ENCODE data around the gene PTGER2. TPM values are rescaled to one million over a fixed set of nuclear protein-coding genes. Genes with fewer than 3 reads are reported as not detected.
A peak's percentile ranks its signal among the peaks of the same experiment; 100 is the strongest.

The PTGER2 gene
- total RNA-seq, 6 experiments from 2014 or later = 0.28 to 0.73 (median 0.37) TPM

DNA sequence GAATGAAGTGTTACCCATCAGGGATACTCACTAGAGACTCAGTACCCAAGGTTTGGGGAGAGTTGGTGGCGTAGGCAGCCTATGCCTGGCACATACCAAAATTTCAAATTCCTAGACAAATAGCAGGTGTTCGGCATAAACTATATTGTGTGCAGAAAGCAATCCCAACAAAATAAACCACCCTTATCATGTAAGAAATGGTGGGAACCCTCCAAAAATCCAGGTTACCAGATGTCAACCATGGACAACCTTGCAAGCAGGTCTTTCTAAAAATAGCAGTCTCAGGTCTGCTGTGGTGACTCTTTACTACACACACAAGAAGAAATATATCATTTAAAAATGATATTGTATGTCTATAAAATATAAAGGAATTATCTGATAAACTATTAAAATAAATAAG, 17.7 kb upstream of the PTGER2 start:
- DNase-seq = no peak
- Mint-ChIP-seq H3K27ac (no peak overlapping the region), H3K27me3 (ENCODE audit: insufficient read depth) (peaks cover 14% of the 10 kb centered on the region), H3K36me3 (ENCODE audit: low read depth) (no peaks in the 10 kb centered on the region), H3K9me3 (no peaks in the 10 kb centered on the region), H3K4me3 (no peak overlapping the region), H3K4me1 (ENCODE audit: low read depth) (no peaks in the 10 kb centered on the region)
- TF ChIP-seq, protein P1, sequence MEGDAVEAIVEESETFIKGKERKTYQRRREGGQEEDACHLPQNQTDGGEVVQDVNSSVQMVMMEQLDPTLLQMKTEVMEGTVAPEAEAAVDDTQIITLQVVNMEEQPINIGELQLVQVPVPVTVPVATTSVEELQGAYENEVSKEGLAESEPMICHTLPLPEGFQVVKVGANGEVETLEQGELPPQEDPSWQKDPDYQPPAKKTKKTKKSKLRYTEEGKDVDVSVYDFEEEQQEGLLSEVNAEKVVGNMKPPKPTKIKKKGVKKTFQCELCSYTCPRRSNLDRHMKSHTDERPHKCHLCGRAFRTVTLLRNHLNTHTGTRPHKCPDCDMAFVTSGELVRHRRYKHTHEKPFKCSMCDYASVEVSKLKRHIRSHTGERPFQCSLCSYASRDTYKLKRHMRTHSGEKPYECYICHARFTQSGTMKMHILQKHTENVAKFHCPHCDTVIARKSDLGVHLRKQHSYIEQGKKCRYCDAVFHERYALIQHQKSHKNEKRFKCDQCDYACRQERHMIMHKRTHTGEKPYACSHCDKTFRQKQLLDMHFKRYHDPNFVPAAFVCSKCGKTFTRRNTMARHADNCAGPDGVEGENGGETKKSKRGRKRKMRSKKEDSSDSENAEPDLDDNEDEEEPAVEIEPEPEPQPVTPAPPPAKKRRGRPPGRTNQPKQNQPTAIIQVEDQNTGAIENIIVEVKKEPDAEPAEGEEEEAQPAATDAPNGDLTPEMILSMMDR (IDR thresholded peaks at IDR 0.05) = no peak

DNA sequence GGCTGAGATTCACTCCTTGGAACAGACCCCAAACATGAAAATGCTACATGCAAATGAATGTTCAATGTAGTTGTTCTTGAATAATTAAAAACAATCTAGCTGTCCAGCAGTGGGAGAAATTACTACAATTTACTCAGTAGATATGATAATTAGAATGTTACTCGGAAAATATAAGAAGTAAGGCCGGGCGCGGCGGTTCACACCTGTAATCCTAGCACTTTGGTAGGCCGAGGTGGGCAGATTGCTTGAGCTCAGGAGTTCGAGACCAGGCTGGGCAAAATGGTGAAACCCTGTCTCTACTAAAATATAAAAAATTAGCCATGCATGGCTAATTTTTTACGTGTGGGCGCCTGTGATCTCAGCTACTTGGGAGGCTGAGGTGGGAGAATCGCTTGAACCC, 15.3 kb upstream of the PTGER2 start:
- no peaks in the 10 kb centered on the region for H3K36me3 Mint-ChIP-seq (ENCODE audit: low read depth)
- TF ChIP-seq, protein P1 (IDR thresholded peaks at IDR 0.05) = no peak
- H3K27ac Mint-ChIP-seq = no peak overlapping the region
- peaks cover 24% of the 10 kb centered on the region for H3K27me3 Mint-ChIP-seq (ENCODE audit: insufficient read depth)
- no peak for DNase-seq
- no peaks in the 10 kb centered on the region for H3K4me1 Mint-ChIP-seq (ENCODE audit: low read depth)
- H3K9me3 Mint-ChIP-seq = no peaks in the 10 kb centered on the region
- no peak overlapping the region for H3K4me3 Mint-ChIP-seq

DNA sequence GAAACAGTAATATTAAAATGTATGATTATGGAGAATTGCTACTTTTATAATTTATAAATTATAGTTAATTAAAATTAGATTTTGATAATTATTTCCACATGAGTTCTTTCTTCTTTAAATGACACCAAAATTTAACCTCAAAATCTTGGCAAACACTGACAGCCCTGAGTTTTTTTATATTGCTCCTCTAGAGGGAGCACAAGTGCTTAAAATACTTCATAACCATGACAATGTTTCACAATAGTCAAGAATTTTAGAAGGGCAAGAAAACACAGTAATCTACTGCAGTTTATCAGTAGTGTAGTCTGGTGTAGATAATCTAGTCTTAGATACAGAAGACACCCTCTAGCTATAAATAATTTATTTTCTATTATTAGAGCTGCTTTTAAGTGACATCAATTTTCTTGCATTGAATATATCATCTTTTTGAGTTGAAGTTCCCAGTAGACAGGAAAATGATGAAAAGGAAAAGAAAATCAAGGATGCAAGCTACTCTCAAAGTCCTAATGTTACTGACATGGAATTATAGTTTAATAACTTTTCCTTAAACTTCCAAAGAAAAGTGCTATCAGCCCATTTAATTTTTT, 14.3 kb upstream of the PTGER2 start:
- no peaks in the 10 kb centered on the region for H3K36me3 Mint-ChIP-seq (ENCODE audit: low read depth)
- no peaks in the 10 kb centered on the region for H3K9me3 Mint-ChIP-seq
- H3K27me3 Mint-ChIP-seq (ENCODE audit: insufficient read depth) = peaks cover 21% of the 10 kb centered on the region
- H3K27ac Mint-ChIP-seq = no peak overlapping the region
- H3K4me3 Mint-ChIP-seq = no peak overlapping the region
- DNase-seq = peak; percentile 60
- no peaks in the 10 kb centered on the region for H3K4me1 Mint-ChIP-seq (ENCODE audit: low read depth)
- TF ChIP-seq, protein P1 (IDR thresholded peaks at IDR 0.05) = peak; percentile 90

- Mint-ChIP-seq H3K4me3 (no peak overlapping the region), H3K36me3 (ENCODE audit: low read depth) (no peaks in the 10 kb centered on the region), H3K9me3 (no peaks in the 10 kb centered on the region), H3K4me1 (ENCODE audit: low read depth) (no peaks in the 10 kb centered on the region), H3K27ac (no peak overlapping the region), H3K27me3 (ENCODE audit: insufficient read depth) (peaks cover 17% of the 10 kb centered on the region)
- DNase-seq = no peak
- TF ChIP-seq, protein P1 (IDR thresholded peaks at IDR 0.05) = no peak
Measured at GRCh38 chr14:52303236-52303635, 10.9 kb upstream of the PTGER2 start.

DNA sequence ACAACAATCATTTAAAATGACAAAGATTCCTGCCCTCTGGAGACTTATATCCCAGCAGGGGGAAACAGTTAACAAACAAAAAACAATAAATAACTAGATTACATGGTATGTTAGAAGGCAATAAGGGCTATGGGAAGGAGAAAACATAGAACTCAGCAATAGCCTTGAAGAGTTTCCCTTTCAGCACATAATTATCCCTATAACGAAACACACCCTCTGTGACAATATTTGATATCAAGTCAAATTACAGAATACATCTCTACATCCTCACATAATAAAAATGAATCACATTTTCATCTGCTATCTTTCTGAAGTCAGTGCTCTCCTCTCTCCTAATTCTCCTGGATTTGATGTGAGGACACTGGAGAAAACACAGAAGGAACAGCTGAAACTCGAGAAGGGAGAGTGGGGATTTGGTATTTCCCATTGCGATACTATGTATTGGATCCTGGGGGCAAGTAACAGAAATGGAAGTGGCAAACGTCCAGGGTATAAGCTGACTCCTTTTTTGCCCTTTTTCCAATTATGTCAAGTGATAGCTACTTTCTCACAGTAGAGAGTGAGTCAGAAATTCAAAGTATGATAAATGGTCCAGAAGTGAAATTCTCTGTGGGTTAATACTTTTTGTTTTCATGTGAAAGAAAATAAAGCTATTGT, 9.7 kb upstream of the PTGER2 start:
- H3K9me3 Mint-ChIP-seq = no peaks in the 10 kb centered on the region
- TF ChIP-seq, protein P1 (IDR thresholded peaks at IDR 0.05) = no peak
- peaks cover 17% of the 10 kb centered on the region for H3K27me3 Mint-ChIP-seq (ENCODE audit: insufficient read depth)
- no peak for DNase-seq
- no peaks in the 10 kb centered on the region for H3K4me1 Mint-ChIP-seq (ENCODE audit: low read depth)
- H3K36me3 Mint-ChIP-seq (ENCODE audit: low read depth) = no peaks in the 10 kb centered on the region
- H3K27ac Mint-ChIP-seq = no peak overlapping the region
- no peak overlapping the region for H3K4me3 Mint-ChIP-seq

Measured in HFFc6 (cell line).